Type B pancreatic cell (in vitro differentiated cells): ENCODE measurements around the gene LARP1B. TPM values are rescaled to one million over a fixed set of nuclear protein-coding genes. Genes with fewer than 3 reads are reported as not detected.
"Not testable (repeated sequence)": the region's sequence is repeated elsewhere in the genome, so short reads cannot be mapped to it uniquely, and the experiment has no call there.

ENCODE experiments used
- DNase-seq: peaks from one replicate; pipeline ENCODE4 v3.0.0; 2021; ENCODE audit warnings: mixed read lengths; ENCODE audit not compliant: unreplicated experiment; ENCODE audit errors: extremely low spot score
- H3K27ac Mint-ChIP-seq: 2 replicates; pipeline ENCODE4 v1.8.0; 2021; ENCODE audit warnings: mild to moderate bottlenecking, mixed read lengths
- H3K27me3 Mint-ChIP-seq: 2 replicates; pipeline ENCODE4 v1.8.0; 2021; ENCODE audit warnings: mixed read lengths
- H3K36me3 Mint-ChIP-seq: 2 replicates; pipeline ENCODE4 v1.8.0; 2021; ENCODE audit warnings: mixed read lengths
- H3K4me1 Mint-ChIP-seq: one replicate; pipeline ENCODE4 v1.8.0; 2021; ENCODE audit warnings: mixed read lengths; ENCODE audit not compliant: unreplicated experiment
- H3K4me3 Mint-ChIP-seq: 2 replicates; pipeline ENCODE4 v1.8.0; 2021; ENCODE audit warnings: mild to moderate bottlenecking, mixed read lengths
- H3K9me3 Mint-ChIP-seq: 2 replicates; pipeline ENCODE4 v1.8.0; 2021; ENCODE audit warnings: mixed read lengths
- total RNA-seq: library from RNA; stranded (reverse); gene quantifications from 2 replicates; pipeline ENCODE4 v1.2.1, GENCODE V29; 2021; ENCODE audit warnings: low replicate concordance
- TF ChIP-seq, protein P1 (sequence below): fragments of 200-600 bp; sonication (generic); conservative IDR thresholded peaks from 2 replicates; pipeline ENCODE4 v1.5.0; 2021; ENCODE audit warnings: antibody characterized with exemption, mild to moderate bottlenecking

LARP1B gene
- total RNA-seq, 1 donor from 2014 or later, result 16.1 TPM

DNA sequence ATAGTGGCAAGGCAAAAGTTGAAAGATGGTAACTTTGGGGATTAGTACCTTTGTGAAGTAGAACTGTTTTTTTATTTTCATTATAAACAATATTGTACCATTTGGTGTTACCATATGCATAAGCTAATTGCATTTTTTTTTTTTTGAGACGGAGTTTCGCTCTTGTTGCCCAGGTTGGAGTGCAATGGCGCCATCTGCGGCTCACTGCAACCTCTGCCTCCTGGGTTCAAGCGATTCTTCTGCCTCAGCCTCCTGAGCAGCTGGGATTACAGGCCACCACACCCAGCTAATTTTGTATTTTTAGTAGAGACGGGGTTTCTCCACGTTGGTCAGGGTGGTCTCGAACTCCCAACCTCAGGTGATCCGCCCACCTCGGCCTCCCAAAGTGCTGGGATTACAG lies 9.9 kb upstream of the LARP1B start:
- not testable (repeated sequence) for H3K27me3 Mint-ChIP-seq, H3K36me3 Mint-ChIP-seq, DNase-seq, H3K4me3 Mint-ChIP-seq, H3K4me1 Mint-ChIP-seq, H3K27ac Mint-ChIP-seq, H3K9me3 Mint-ChIP-seq
- TF ChIP-seq, protein P1, sequence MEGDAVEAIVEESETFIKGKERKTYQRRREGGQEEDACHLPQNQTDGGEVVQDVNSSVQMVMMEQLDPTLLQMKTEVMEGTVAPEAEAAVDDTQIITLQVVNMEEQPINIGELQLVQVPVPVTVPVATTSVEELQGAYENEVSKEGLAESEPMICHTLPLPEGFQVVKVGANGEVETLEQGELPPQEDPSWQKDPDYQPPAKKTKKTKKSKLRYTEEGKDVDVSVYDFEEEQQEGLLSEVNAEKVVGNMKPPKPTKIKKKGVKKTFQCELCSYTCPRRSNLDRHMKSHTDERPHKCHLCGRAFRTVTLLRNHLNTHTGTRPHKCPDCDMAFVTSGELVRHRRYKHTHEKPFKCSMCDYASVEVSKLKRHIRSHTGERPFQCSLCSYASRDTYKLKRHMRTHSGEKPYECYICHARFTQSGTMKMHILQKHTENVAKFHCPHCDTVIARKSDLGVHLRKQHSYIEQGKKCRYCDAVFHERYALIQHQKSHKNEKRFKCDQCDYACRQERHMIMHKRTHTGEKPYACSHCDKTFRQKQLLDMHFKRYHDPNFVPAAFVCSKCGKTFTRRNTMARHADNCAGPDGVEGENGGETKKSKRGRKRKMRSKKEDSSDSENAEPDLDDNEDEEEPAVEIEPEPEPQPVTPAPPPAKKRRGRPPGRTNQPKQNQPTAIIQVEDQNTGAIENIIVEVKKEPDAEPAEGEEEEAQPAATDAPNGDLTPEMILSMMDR, result peak; percentile 45

GRCh38 chr4:128054907-128055306 lies 6.2 kb upstream of the LARP1B start:
- not testable (repeated sequence) for H3K9me3 Mint-ChIP-seq, H3K27ac Mint-ChIP-seq, H3K4me1 Mint-ChIP-seq, DNase-seq, H3K36me3 Mint-ChIP-seq, H3K4me3 Mint-ChIP-seq, H3K27me3 Mint-ChIP-seq

DNA sequence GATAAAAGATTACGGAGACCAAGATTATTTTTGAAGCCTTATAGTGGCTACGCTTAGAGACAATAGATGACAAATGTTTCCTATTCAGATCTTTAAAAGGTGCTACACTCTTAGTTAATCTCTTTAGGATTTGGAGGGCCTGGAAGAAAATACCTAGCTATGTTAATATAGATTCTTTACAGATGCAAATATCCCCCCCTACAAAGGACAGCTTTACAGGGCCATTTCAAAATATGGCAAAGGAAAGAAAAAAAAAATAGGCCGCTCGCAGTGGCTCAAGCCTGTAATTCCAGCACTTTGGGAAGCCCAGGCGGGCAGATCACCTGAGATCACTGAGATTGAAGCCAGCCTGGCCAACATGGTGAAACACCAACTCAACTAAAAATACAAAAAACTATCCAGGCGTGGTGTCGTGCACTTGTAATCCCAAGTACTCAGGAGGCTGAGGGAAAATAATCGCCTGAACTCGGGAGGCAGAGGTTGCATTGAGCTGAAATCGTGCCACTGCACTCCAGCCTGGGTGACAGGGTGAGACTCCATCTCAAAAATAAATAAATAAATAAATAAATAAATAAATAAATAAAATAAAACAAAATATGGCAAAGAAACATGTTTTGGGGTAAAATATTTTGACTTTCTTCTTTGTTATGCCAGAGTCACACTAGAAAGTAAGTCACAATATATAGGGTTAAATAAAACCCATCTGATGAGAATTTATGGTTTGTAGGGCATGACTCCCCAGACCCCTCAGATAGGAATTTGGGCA lies 5.5 kb upstream of the LARP1B start:
- H3K4me3 Mint-ChIP-seq, H3K9me3 Mint-ChIP-seq, H3K36me3 Mint-ChIP-seq, H3K27me3 Mint-ChIP-seq, DNase-seq, H3K4me1 Mint-ChIP-seq, H3K27ac Mint-ChIP-seq: not testable (repeated sequence)

DNA sequence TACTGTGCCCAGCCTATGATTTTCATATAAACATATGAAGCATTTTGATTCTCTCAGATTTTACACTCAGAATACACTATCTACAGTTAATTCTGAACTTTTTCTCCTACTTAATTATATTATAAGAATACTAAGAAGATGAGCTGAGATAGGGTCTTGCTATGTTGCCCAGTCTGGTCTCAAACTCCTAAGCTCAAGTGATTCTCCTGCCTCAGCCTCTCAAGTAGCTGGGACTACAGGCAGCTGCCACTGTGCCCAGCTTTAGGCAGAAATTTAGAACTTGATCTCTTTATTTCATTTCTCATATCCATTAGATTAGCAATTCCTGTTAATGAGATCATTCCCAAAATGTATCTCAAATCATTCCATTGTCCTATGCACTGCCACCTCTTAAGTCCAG lies 4.7 kb upstream of the LARP1B start:
- Mint-ChIP-seq H3K27ac (no peak overlapping the region), H3K9me3 (no peaks in the 10 kb centered on the region), H3K36me3 (no peaks in the 10 kb centered on the region), H3K4me3 (no peak overlapping the region), H3K4me1 (no peaks in the 10 kb centered on the region), H3K27me3 (no peaks in the 10 kb centered on the region)
- no peak for DNase-seq
- TF ChIP-seq, protein P1, result no peak

- DNase-seq, result no peak
- H3K27ac Mint-ChIP-seq, result peak overlapping the region; percentile 95
- H3K4me1 Mint-ChIP-seq, result peaks cover 8% of the 10 kb centered on the region
- peak overlapping the region; percentile 90 for H3K4me3 Mint-ChIP-seq
- H3K27me3 Mint-ChIP-seq, result no peaks in the 10 kb centered on the region
- H3K9me3 Mint-ChIP-seq, result no peaks in the 10 kb centered on the region
- TF ChIP-seq, protein P1, result no peak
- no peaks in the 10 kb centered on the region for H3K36me3 Mint-ChIP-seq
Measured at GRCh38 chr4:128060121-128060698, 902 bp upstream of the LARP1B start.

GRCh38 chr4:128061566-128062536 lies 739 bp downstream of the LARP1B start:
- Mint-ChIP-seq H3K27ac (peak overlapping the region; percentile 90), H3K36me3 (no peaks in the 10 kb centered on the region), H3K4me3 (peak overlapping the region; percentile 95), H3K4me1 (peaks cover 8% of the 10 kb centered on the region), H3K9me3 (no peaks in the 10 kb centered on the region), H3K27me3 (no peaks in the 10 kb centered on the region)
- peak; percentile 77 for DNase-seq
- TF ChIP-seq, protein P1, result peak; percentile 17

DNA sequence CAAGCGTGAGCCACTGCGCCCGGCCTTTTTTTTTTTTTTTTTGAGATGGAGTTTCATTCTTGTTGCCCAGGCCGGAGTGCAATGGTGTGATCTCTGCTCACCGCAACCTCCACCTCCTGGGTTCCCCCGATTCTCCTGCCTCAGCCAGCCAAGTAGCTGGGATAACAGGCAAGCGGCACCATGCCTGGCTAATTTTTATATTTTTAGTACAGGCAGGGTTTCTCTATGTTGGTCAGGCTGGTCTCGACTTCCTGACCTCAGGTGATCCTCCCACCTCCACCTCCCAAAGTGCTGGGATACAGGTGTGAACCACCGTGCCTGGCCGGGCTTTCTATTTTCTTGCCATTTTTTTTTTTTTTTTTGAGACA lies 5.3 kb downstream of the LARP1B start:
- not testable (repeated sequence) for H3K4me1 Mint-ChIP-seq, H3K27me3 Mint-ChIP-seq, H3K27ac Mint-ChIP-seq, H3K9me3 Mint-ChIP-seq, H3K4me3 Mint-ChIP-seq, H3K36me3 Mint-ChIP-seq, DNase-seq
